Progenitor cell of endocrine pancreas (in vitro differentiated cells): ENCODE measurements around the gene GMPR. TPM values are rescaled to one million over a fixed set of nuclear protein-coding genes. Genes with fewer than 3 reads are reported as not detected.
A peak's percentile ranks its signal among the peaks of the same experiment; 100 is the strongest.

ENCODE experiments used
- DNase-seq: peaks from one replicate; pipeline ENCODE4 v3.0.0; 2021; ENCODE audit warnings: low spot score; ENCODE audit not compliant: unreplicated experiment
- H3K27ac Mint-ChIP-seq: 2 replicates; pipeline ENCODE4 v1.8.0; 2021; ENCODE audit warnings: mild to moderate bottlenecking, moderate library complexity, mixed read lengths
- H3K27me3 Mint-ChIP-seq: 2 replicates; pipeline ENCODE4 v1.8.0; 2021; ENCODE audit warnings: mixed read lengths
- H3K36me3 Mint-ChIP-seq: 2 replicates; pipeline ENCODE4 v1.8.0; 2022; ENCODE audit warnings: mixed read lengths; ENCODE audit not compliant: insufficient read depth
- H3K4me1 Mint-ChIP-seq: 2 replicates; pipeline ENCODE4 v1.8.0; 2021; ENCODE audit warnings: low read depth, mixed read lengths
- H3K4me3 Mint-ChIP-seq: 2 replicates; pipeline ENCODE4 v1.8.0; 2021; ENCODE audit warnings: low read depth, mild to moderate bottlenecking, moderate library complexity, mixed read lengths
- H3K9me3 Mint-ChIP-seq: 2 replicates; pipeline ENCODE4 v1.8.0; 2021; ENCODE audit warnings: low read depth, mixed read lengths
- total RNA-seq: library from RNA; stranded (reverse); gene quantifications from 2 replicates; pipeline ENCODE4 v1.2.1, GENCODE V29; 2021
- TF ChIP-seq, protein P1 (sequence below): fragments of 200-600 bp; sonication (generic); IDR thresholded peaks from one replicate; pipeline ENCODE4 v1.5.0; 2021; ENCODE audit warnings: antibody characterized with exemption, mild to moderate bottlenecking; ENCODE audit not compliant: unreplicated experiment

The GMPR gene
- total RNA-seq, 1 donor from 2014 or later, result 0.50 TPM

DNA sequence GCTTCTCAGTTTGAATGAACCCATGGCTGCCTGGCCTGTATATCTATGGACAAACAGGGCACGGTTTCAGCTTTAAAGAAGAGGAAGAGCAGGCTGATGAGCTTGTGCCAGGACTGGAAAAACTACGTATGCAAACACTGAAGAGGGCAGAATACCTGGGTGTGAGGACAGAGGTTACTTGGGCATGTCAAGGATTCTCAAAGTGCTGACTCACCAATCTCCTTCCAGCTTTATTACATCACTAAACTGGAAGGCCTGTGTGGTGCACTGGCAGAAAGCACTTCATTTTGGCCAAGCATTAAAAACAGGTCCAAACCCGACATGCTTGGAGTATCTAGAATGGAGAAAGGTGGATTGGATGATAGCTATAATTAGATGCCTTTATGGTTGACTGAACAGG is 95.2 kb downstream of the GMPR start:
- peaks cover 2% of the 10 kb centered on the region for H3K36me3 Mint-ChIP-seq
- H3K4me1 Mint-ChIP-seq, result no peaks in the 10 kb centered on the region
- H3K27ac Mint-ChIP-seq, result no peak overlapping the region
- H3K27me3 Mint-ChIP-seq, result no peaks in the 10 kb centered on the region
- no peak overlapping the region for H3K4me3 Mint-ChIP-seq
- H3K9me3 Mint-ChIP-seq, result no peaks in the 10 kb centered on the region
- TF ChIP-seq, protein P1, sequence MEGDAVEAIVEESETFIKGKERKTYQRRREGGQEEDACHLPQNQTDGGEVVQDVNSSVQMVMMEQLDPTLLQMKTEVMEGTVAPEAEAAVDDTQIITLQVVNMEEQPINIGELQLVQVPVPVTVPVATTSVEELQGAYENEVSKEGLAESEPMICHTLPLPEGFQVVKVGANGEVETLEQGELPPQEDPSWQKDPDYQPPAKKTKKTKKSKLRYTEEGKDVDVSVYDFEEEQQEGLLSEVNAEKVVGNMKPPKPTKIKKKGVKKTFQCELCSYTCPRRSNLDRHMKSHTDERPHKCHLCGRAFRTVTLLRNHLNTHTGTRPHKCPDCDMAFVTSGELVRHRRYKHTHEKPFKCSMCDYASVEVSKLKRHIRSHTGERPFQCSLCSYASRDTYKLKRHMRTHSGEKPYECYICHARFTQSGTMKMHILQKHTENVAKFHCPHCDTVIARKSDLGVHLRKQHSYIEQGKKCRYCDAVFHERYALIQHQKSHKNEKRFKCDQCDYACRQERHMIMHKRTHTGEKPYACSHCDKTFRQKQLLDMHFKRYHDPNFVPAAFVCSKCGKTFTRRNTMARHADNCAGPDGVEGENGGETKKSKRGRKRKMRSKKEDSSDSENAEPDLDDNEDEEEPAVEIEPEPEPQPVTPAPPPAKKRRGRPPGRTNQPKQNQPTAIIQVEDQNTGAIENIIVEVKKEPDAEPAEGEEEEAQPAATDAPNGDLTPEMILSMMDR, result no peak
- DNase-seq, result no peak

DNA sequence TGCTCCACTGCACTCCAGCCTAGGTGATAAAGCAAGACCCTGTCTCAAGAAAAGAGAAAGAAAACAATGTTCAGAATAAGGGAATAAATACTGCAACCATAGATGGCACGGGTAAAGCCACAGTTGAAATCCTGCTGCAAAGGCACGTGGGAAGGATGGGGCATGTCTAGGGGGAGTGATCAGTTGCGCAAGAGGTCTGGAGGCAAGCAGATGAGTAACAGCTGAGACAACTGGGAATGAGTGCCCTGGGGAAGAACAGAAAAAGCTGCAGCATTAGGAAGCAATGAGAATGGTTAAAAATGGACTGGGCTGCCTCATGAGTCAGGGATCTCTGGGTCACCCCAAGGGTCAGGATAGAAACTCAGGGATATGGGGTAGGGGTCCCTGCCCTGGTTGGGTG is 96.3 kb downstream of the GMPR start:
- Mint-ChIP-seq H3K36me3 (peaks cover 2% of the 10 kb centered on the region), H3K4me3 (no peak overlapping the region), H3K4me1 (no peaks in the 10 kb centered on the region), H3K27me3 (no peaks in the 10 kb centered on the region), H3K9me3 (no peaks in the 10 kb centered on the region), H3K27ac (peak overlapping the region; percentile 14)
- no peak for DNase-seq
- TF ChIP-seq, protein P1, result no peak

DNA sequence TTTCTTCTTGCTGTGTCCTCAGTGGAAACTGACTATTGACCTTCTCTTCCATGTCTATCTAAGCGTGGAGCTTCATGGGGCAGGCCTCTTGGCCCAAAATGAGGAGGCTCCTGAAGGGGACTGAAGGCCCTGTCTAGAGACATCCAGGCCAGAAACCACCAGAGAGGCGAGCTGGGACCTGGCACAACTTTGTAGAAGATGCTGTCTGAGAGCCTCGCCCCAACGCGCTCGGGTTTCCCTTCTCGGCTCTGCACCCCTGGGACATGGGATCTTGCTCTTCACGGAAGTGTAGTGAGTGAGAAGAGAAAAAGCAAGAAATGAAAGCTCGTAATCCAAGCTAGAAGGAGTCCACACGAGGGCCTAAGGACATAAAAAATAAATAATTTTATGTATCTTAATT is 96.8 kb downstream of the GMPR start:
- Mint-ChIP-seq H3K27ac (no peak overlapping the region), H3K4me1 (no peaks in the 10 kb centered on the region), H3K27me3 (no peaks in the 10 kb centered on the region)

DNA sequence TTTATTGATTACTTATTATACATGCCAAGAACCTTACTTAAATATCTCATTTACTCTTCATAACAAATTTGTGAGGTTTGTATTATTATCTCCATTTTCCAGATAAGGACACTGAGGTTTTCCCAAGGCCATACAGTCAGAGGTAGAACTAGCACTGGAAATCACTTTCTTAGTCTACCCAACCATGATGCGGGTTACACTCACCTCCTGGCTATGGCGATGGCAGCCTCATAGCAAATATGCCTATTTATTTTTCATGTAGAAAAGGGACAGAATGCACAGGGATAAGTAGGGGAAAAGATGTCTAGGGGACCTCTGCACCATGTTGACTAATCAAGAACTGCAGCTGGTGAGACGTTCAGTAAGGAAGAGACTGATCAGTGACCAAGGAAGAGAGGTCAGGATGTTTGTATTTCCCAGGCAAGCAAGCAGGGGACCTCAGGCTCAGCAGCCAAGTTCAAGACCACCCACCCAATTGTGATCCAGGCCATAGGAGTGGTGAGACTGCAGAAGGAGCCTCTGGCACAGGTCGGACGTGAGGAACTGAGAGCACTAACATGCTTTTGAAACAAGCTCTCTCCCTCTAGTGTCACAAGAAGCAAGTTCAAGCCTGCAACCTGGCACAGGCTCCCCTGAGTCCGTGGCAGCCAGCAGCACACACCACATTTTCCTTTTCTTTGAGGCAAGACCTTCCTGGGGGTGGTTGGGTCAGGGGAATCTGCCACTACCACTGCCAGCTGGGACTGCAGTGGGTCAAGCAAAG is 97.8 kb downstream of the GMPR start:
- no peaks in the 10 kb centered on the region for H3K4me1 Mint-ChIP-seq
- DNase-seq, result no peak
- no peaks in the 10 kb centered on the region for H3K27me3 Mint-ChIP-seq
- no peak overlapping the region for H3K4me3 Mint-ChIP-seq
- TF ChIP-seq, protein P1, result no peak
- no peaks in the 10 kb centered on the region for H3K9me3 Mint-ChIP-seq
- H3K36me3 Mint-ChIP-seq, result peaks cover 4% of the 10 kb centered on the region
- H3K27ac Mint-ChIP-seq, result peak overlapping the region; percentile 21

More for the DNA sequence above, 96.8 kb downstream of the GMPR start:
- TF ChIP-seq, protein P1, result no peak
- Mint-ChIP-seq H3K4me3 (no peak overlapping the region), H3K36me3 (peaks cover 2% of the 10 kb centered on the region), H3K9me3 (no peaks in the 10 kb centered on the region)
- no peak for DNase-seq

GRCh38 chr6:16336911-16337294 is 98.5 kb downstream of the GMPR start:
- DNase-seq, result no peak
- H3K27me3 Mint-ChIP-seq, result no peaks in the 10 kb centered on the region
- no peak overlapping the region for H3K4me3 Mint-ChIP-seq
- H3K27ac Mint-ChIP-seq, result no peak overlapping the region
- TF ChIP-seq, protein P1, result no peak
- no peaks in the 10 kb centered on the region for H3K4me1 Mint-ChIP-seq
- no peaks in the 10 kb centered on the region for H3K9me3 Mint-ChIP-seq
- H3K36me3 Mint-ChIP-seq, result peaks cover 4% of the 10 kb centered on the region
